ENCODE measurements around the gene LTK.

DNA sequence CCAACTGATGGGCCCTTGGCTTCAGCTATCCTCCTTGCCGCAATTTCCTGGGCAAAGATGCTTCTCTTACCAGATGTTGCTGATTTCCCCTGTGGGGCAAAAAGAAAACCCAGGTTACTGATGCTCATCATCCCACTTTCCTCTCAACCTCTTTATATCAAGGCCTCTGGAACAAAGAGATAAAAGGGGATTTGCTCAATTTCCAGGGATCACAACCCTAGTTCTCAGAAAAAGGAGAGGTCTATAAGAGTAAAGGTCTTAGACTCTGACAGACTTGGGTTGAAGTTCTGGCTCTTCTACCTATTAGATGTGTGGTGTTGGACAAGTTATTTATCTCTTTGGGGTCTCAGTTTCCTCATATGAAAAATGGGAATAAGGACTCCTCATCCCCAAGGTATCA is 21.9 kb upstream of the LTK start:
- TF ChIP-seq, protein P1, sequence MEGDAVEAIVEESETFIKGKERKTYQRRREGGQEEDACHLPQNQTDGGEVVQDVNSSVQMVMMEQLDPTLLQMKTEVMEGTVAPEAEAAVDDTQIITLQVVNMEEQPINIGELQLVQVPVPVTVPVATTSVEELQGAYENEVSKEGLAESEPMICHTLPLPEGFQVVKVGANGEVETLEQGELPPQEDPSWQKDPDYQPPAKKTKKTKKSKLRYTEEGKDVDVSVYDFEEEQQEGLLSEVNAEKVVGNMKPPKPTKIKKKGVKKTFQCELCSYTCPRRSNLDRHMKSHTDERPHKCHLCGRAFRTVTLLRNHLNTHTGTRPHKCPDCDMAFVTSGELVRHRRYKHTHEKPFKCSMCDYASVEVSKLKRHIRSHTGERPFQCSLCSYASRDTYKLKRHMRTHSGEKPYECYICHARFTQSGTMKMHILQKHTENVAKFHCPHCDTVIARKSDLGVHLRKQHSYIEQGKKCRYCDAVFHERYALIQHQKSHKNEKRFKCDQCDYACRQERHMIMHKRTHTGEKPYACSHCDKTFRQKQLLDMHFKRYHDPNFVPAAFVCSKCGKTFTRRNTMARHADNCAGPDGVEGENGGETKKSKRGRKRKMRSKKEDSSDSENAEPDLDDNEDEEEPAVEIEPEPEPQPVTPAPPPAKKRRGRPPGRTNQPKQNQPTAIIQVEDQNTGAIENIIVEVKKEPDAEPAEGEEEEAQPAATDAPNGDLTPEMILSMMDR (IDR thresholded peaks at IDR 0.05) = no peak
- no peak for TF ChIP-seq POLR2A (IDR thresholded peaks at IDR 0.05)
